GM12878 (cell line): ENCODE data around the gene LEFTY1. TPM values are rescaled to one million over a fixed set of nuclear protein-coding genes. Genes with fewer than 3 reads are reported as not detected.

ENCODE experiments used
- ATAC-seq: fragments of 200-7000 bp; cut with Tn5 transposase; 3 replicates; pipeline ENCODE4 v1.9.1; 2020; ENCODE audit warnings: mild to moderate bottlenecking, moderate library complexity
- BruUV-seq: library from RNA; stranded (reverse); fragments of 400-500 nt; replicated peaks from 2 replicates; lab custom pipeline; 2021; lab: Mats Ljungman, UMichigan
- CTCF ChIA-PET: fragments of 300-600 bp; sonication (Branson Sonifier 250); formaldehyde crosslinking; extraction: SDS; loops from one replicate; lab custom pipeline; 2021; ENCODE audit warnings: inconsistent platforms; lab: Yijun Ruan, JAX
- POLR2A ChIA-PET: fragments of 350-600 bp; formaldehyde crosslinking; extraction: SDS; loops from one replicate; lab custom pipeline; 2021; ENCODE audit warnings: inconsistent platforms; lab: Charles Lee
- RAD21 ChIA-PET: fragments of 300-600 bp; sonication (Branson Sonifier 250); formaldehyde crosslinking; loops from one replicate; lab custom pipeline; 2023; ENCODE audit warnings: antibody characterized with exemption; ENCODE audit not compliant: unreplicated experiment; lab: Charles Lee
- SMC1A ChIA-PET: fragments of 300-600 bp; sonication (Branson Sonifier 250); formaldehyde crosslinking; loops from one replicate; lab custom pipeline; 2023; ENCODE audit not compliant: unreplicated experiment, uncharacterized antibody; lab: Charles Lee
- DNase-seq: peaks from one replicate; pipeline ENCODE4 v3.0.0-alpha.2; 2011; ENCODE audit warnings: low read depth, low spot score
- FAIRE-seq: peaks from 3 replicates; lab custom pipeline; 2011; peaks lifted over from hg19 to GRCh38; lab: Jason Lieb, UNC
- H2AFZ ChIP-seq: 2 replicates; pipeline ENCODE4 v1.6.0; 2011; ENCODE audit warnings: low read depth, low read length, control low read depth; ENCODE audit not compliant: control insufficient read depth
- H3K27ac ChIP-seq: 2 replicates; pipeline ENCODE4 v1.5.1; 2011; ENCODE audit warnings: control low read depth; ENCODE audit not compliant: control insufficient read depth, insufficient read depth
- H3K27me3 ChIP-seq, 2 experiments: replicated peaks in 1 of 2; 2 replicates each; pipeline versions ENCODE4 v1.6.0 to v1.6.1; 2011; ENCODE audit warnings: low read length in 1 of 2; ENCODE audit not compliant: control insufficient read depth in 2 of 2, insufficient read depth in 2 of 2
- H3K36me3 ChIP-seq, 2 experiments: 2 replicates each; pipeline ENCODE4 v1.5.1; 2011; ENCODE audit warnings: low read length in 1 of 2; ENCODE audit not compliant: control insufficient read depth in 2 of 2, insufficient read depth in 2 of 2
- H3K4me1 ChIP-seq: 2 replicates; pipeline ENCODE4 v1.6.1; 2011; ENCODE audit warnings: mild to moderate bottlenecking, low read length, moderate library complexity, mixed read lengths; ENCODE audit not compliant: control insufficient read depth, insufficient read depth
- H3K4me2 ChIP-seq: 2 replicates; pipeline ENCODE4 v1.6.0; 2011; ENCODE audit warnings: control low read depth; ENCODE audit not compliant: control insufficient read depth, insufficient read depth
- H3K4me3 ChIP-seq: fragments of 200-600 bp; sonication (generic); 2 replicates; pipeline ENCODE4 v1.5.1; 2016
- H3K79me2 ChIP-seq: 2 replicates; pipeline ENCODE4 v1.6.0; 2011; ENCODE audit warnings: low read length; ENCODE audit not compliant: control insufficient read depth, insufficient read depth
- H3K9ac ChIP-seq: 2 replicates; pipeline ENCODE4 v1.8.0; 2011; ENCODE audit warnings: low read length, control low read depth, mixed read lengths; ENCODE audit not compliant: control insufficient read depth, insufficient read depth
- H3K9me3 ChIP-seq: replicated peaks from 3 replicates; pipeline ENCODE4 v1.5.1; 2011; ENCODE audit warnings: mild to moderate bottlenecking, low read length; ENCODE audit not compliant: control insufficient read depth, insufficient read depth
- H4K20me1 ChIP-seq: 2 replicates; pipeline ENCODE4 v1.6.0; 2011; ENCODE audit not compliant: control insufficient read depth, insufficient read depth
- ASH2L ChIP-seq: fragments of 300-600, 200-600 bp; sonication (generic); IDR thresholded peaks from 2 replicates; pipeline ENCODE4 v1.6.1; 2017; ENCODE audit warnings: low read depth, mild to moderate bottlenecking, borderline replicate concordance
- ATF7 ChIP-seq: fragments of 450-650 bp; IDR thresholded peaks from 2 replicates; pipeline ENCODE4 v1.6.1; 2016; ENCODE audit warnings: low read depth, mild to moderate bottlenecking
- CREM ChIP-seq: IDR thresholded peaks from 2 replicates; pipeline ENCODE4 v1.6.1; 2014; ENCODE audit warnings: antibody characterized with exemption, low read depth
- ELK1 ChIP-seq: IDR thresholded peaks from 2 replicates; pipeline ENCODE4 v1.6.1; 2012; ENCODE audit warnings: low read depth, low read length, improper control_type of control experiment
- HDAC6 ChIP-seq: fragments of 200-600 bp; sonication (generic); IDR thresholded peaks from one replicate; pipeline ENCODE4 v1.8.0; 2017; ENCODE audit warnings: antibody characterized with exemption; ENCODE audit not compliant: unreplicated experiment
- IRF4 ChIP-seq: IDR thresholded peaks from 2 replicates; pipeline ENCODE4 v1.6.1; 2011; ENCODE audit warnings: low read depth, low read length
- KDM1A ChIP-seq: fragments of 200-600 bp; sonication (generic); IDR thresholded peaks from 2 replicates; pipeline ENCODE4 v1.6.1; 2016; ENCODE audit warnings: borderline replicate concordance
- MAX ChIP-seq: IDR thresholded peaks from 2 replicates; pipeline ENCODE4 v1.6.1; 2012; ENCODE audit warnings: low read depth, low read length, improper control_type of control experiment
- MTA3 ChIP-seq: IDR thresholded peaks from 2 replicates; pipeline ENCODE4 v1.6.1; 2012; ENCODE audit warnings: low read length, inconsistent platforms, borderline replicate concordance
- NFYA ChIP-seq: IDR thresholded peaks from 2 replicates; pipeline ENCODE4 v1.6.1; 2011; ENCODE audit warnings: low read depth, mild to moderate bottlenecking, low read length, improper control_type of control experiment, borderline replicate concordance
- PBX3 ChIP-seq: IDR thresholded peaks from 2 replicates; pipeline ENCODE4 v1.6.1; 2011; ENCODE audit warnings: mild to moderate bottlenecking, low read depth, low read length, moderate library complexity; ENCODE audit not compliant: insufficient replicate concordance
- RAD21 ChIP-seq: IDR thresholded peaks from 2 replicates; pipeline ENCODE4 v1.6.1; 2011; ENCODE audit warnings: mild to moderate bottlenecking, low read depth, low read length, moderate library complexity; ENCODE audit not compliant: insufficient read depth
- TCF12 ChIP-seq: IDR thresholded peaks from 2 replicates; pipeline ENCODE4 v1.6.1; 2011; ENCODE audit warnings: low read depth, mild to moderate bottlenecking, low read length
- USF1 ChIP-seq: IDR thresholded peaks from 2 replicates; pipeline ENCODE4 v1.6.1; 2011; ENCODE audit warnings: borderline replicate concordance, low read depth, mild to moderate bottlenecking, moderate library complexity, mixed read lengths, low read length; ENCODE audit not compliant: insufficient read depth; ENCODE audit errors: extremely low read length
- ZBTB4 ChIP-seq: fragments of 450-650 bp; formaldehyde crosslinking; IDR thresholded peaks from 2 replicates; pipeline ENCODE4 v1.4.0; 2022; ENCODE audit warnings: mild to moderate bottlenecking, moderate library complexity
- WGBS: methylation state at CpG from one replicate; pipeline ENCODE4 v1.1.6; 2016; ENCODE audit warnings: low lambda C conversion rate; ENCODE audit not compliant: insufficient replicate concordance, insufficient coverage; ENCODE audit errors: missing lambda C conversion rate; 5-methylcytosine and 5-hydroxymethylcytosine counted together
- in situ Hi-C: fragments of 300-500 bp; cut with MboI; formaldehyde crosslinking; loops from 9 replicates; pipeline ENCODE4 v1.14.3; 2018; ENCODE audit warnings: mixed read lengths
- intact Hi-C: fragments of 100-400 bp; cut with micrococcal nuclease; formaldehyde crosslinking; loops from one replicate; pipeline ENCODE4 v1.14.2; 2022; ENCODE audit not compliant: unreplicated experiment
- polyA plus RNA-seq, 11 experiments: library from polyadenylated mRNA; depleted of rRNA in 4 of 11; unstranded in 6 of 11; stranded (reverse) in 5 of 11; fragments of >200 nt; fragmentation: Nextera tagmentation in 4 of 11; fragmentation: Illumina TruSeq in 1 of 11; extraction: Ambion mirVana in 4 of 11; extraction: Trizol in 1 of 11; gene quantifications; 1 replicate in 1 of 11; 2 replicates in 10 of 11; pipeline versions ENCODE4 v1.2.1 to v1.2.3, GENCODE V29; 2011 to 2016; ENCODE audit warnings: inconsistent platforms in 2 of 11, missing spikeins in 2 of 11, low read depth in 1 of 11
- total RNA-seq, 4 experiments: library from RNA; depleted of rRNA in 3 of 4; stranded (reverse); fragments of >200 nt in 3 of 4; fragmentation: Illumina TruSeq in 1 of 4; extraction: Trizol in 1 of 4; gene quantifications; 2 replicates each; pipeline versions ENCODE4 v1.2.1 to v1.2.3, GENCODE V29; 2013 to 2021

The LEFTY1 gene
- total and polyA plus RNA-seq, 10 of the 15 experiments (the other 5 are each of a cell fraction or from before 2014, with no cell fraction given): 0.06 TPM; not detected in 8

- Histone ChIP-seq H3K9ac (peak within 1 kb of the TSS; percentile 99), H2AFZ (peak within 1 kb of the TSS; percentile 77), H3K9me3 (no peaks in the 10 kb centered on the region), H3K4me3 (peak within 1 kb of the TSS; percentile 94), H3K36me3 (peaks cover 3 to 5% of the 10 kb centered on the region in 2 experiments), H4K20me1 (no peaks in the 10 kb centered on the region), H3K79me2 (peaks cover 17% of the 10 kb centered on the region), H3K4me1 (peaks cover 7% of the 10 kb centered on the region), H3K27me3 (no peaks in the 10 kb centered on the region), H3K27ac (peak within 1 kb of the TSS; percentile 96), H3K4me2 (peak within 1 kb of the TSS; percentile 97)
- RAD21 ChIA-PET: interaction anchor here (0.6 to 3.6 kb wide), 13 partner anchors 12 to 260 kb away, joined by 3 to 16 read pairs (median 4); partner anchors contain the start of genes H3-3A, SRP9 and TMEM63A
- DNase-seq (peak; percentile 79), ATAC-seq (peak; percentile 98), FAIRE-seq (peak; percentile 89)
- in situ Hi-C loops (no loop called here), intact Hi-C loops (loop anchor here (5.0 kb wide), 2 partner anchors 147 to 457 kb away; partner anchors contain the start of gene SRP9)
- SMC1A ChIA-PET: interaction anchor here (0.8 to 1.9 kb wide), 6 partner anchors 14 to 146 kb away, joined by 3 to 6 read pairs (median 3); partner anchors contain the start of gene SRP9
- TSS peak; percentile 86 for BruUV-seq
- POLR2A ChIA-PET: interaction anchor here (1.0 to 1.7 kb wide), 2 partner anchors 42 to 457 kb away, joined by 5 to 11 read pairs; partner anchors contain the start of gene TMEM63A
- CTCF ChIA-PET: interaction anchor here (0.9 to 3.1 kb wide), 7 partner anchors 10 to 449 kb away, joined by 4 to 12 read pairs (median 5); partner anchors contain the start of gene SRP9
- 1% methylated on average over 47 of the region's 80 CpGs for WGBS
- TF ChIP-seq ELK1 (peak; percentile 68), MAX (peak; percentile 93), ATF7 (no peak), ASH2L (no peak), CREM (peak; percentile 82), TCF12 (peak; percentile 81), ZBTB4 (no peak), HDAC6 (no peak), IRF4 (0 out of 2 replicates have a peak, but pooled peaks have one; percentile 33), PBX3 (no peak), NFYA (peak; percentile 12; the same call in 1 of the 2 replicates), KDM1A (no peak), USF1 (peak; percentile 92), MTA3 (no peak), RAD21 (no peak)
Observed at GRCh38 chr1:225923692-225924555, 35.0 kb upstream of the LEFTY1 start, which contains the start of gene PYCR2. PYCR2 (minus strand) TSS chr1:225924250; CDS start chr1:225924110, 140 bp downstream.
